GM13976 (cell line): ENCODE results near the gene AK1.

Experiments used
- DNase-seq: peaks from one replicate; pipeline ENCODE4 v3.0.0; 2012; ENCODE audit warnings: low spot score
- CTCF ChIP-seq: IDR thresholded peaks from 2 replicates; pipeline ENCODE4 v1.5.1; 2012; ENCODE audit warnings: borderline replicate concordance, mild to moderate bottlenecking; ENCODE audit not compliant: insufficient read depth; ENCODE audit errors: extremely low read depth, missing control alignments, control extremely low read depth
- in situ Hi-C: fragments of 300-500 bp; cut with MboI; formaldehyde crosslinking; loops from one replicate; pipeline ENCODE4 v1.12.0; 2022; ENCODE audit warnings: low sequenced_read_pairs, mixed read lengths, inconsistent platforms; ENCODE audit not compliant: unreplicated experiment

AK1 gene

GRCh38 chr9:127828262-127829031 lies 49.0 kb downstream of the AK1 start:
- in situ Hi-C loops, result no loop called here
- no peak for DNase-seq
- TF ChIP-seq CTCF, result no peak

- DNase-seq, result no peak
- no peak for TF ChIP-seq CTCF
- in situ Hi-C loops, result no loop called here
Measured at GRCh38 chr9:127826253-127826913, 51.1 kb downstream of the AK1 start.

GRCh38 chr9:127825319-127826051 lies 52.0 kb downstream of the AK1 start:
- TF ChIP-seq CTCF, result peak; percentile 8
- DNase-seq, result no peak
- in situ Hi-C loops, result no loop called here

- no peak for DNase-seq
- no peak for TF ChIP-seq CTCF
- in situ Hi-C loops, result no loop called here
Measured at GRCh38 chr9:127822108-127822507, 55.4 kb downstream of the AK1 start.

- no peak for DNase-seq
- in situ Hi-C loops, result no loop called here
Measured at GRCh38 chr9:127818574-127818973, 58.9 kb downstream of the AK1 start.

More at GRCh38 chr9:127818574-127818973, 58.9 kb downstream of the AK1 start:
- no peak for TF ChIP-seq CTCF
